ENCODE data around the gene TMPRSS3. TPM values are rescaled to one million over a fixed set of nuclear protein-coding genes. Genes with fewer than 3 reads are reported as not detected.

Gene TMPRSS3
- total RNA-seq, 2 donors from 2014 or later = not detected

GRCh38 chr21:42435401-42435800, 39.5 kb upstream of the TMPRSS3 start:
- Mint-ChIP-seq H3K27ac (no peak overlapping the region), H3K4me1 (no peaks in the 10 kb centered on the region), H3K4me3 (no peak overlapping the region), H3K9me3 (peaks cover 15% of the 10 kb centered on the region), H3K27me3 (ENCODE audit: insufficient read depth) (peaks cover 20% of the 10 kb centered on the region), H3K36me3 (ENCODE audit: low read depth) (no peaks in the 10 kb centered on the region)
- Histone ChIP-seq H3K27me3 (ENCODE audit: control insufficient read depth, insufficient read depth, low read length, poor library complexity, severe bottlenecking) (no peaks in the 10 kb centered on the region), H3K9me3 (ENCODE audit: control insufficient read depth, low read length) (peaks cover 4% of the 10 kb centered on the region), H3K36me3 (ENCODE audit: control insufficient read depth, insufficient read depth, low read length) (no peaks in the 10 kb centered on the region), H3K4me3 (ENCODE audit: low read length) (no peak overlapping the region), H3K27ac (ENCODE audit: low read depth, low read length) (no peak overlapping the region), H3K9ac (ENCODE audit: extremely low read depth, low read length, poor library complexity, severe bottlenecking) (no peak overlapping the region), H3K4me1 (ENCODE audit: control insufficient read depth, insufficient read depth, low read length) (no peaks in the 10 kb centered on the region)
- TF ChIP-seq CTCF (conservative IDR thresholded peaks at IDR 0.05) = no peak
- no peak for DNase-seq
- WGBS, 2 experiments (ENCODE audit: insufficient coverage in 1 of 2, insufficient read length in 1 of 2) = 69 to 79% methylated on average over 4 of the region's 4 CpGs

- Mint-ChIP-seq H3K27me3 (ENCODE audit: insufficient read depth) (peaks cover 20% of the 10 kb centered on the region), H3K27ac (no peak overlapping the region), H3K9me3 (peaks cover 15% of the 10 kb centered on the region), H3K4me3 (no peak overlapping the region), H3K4me1 (no peaks in the 10 kb centered on the region), H3K36me3 (ENCODE audit: low read depth) (no peaks in the 10 kb centered on the region)
- WGBS, 2 experiments (ENCODE audit: insufficient coverage in 1 of 2, insufficient read length in 1 of 2) = 80 to 87% methylated on average over 3 of the region's 3 CpGs
- peaks cover 4% of the 10 kb centered on the region for H3K9me3 ChIP-seq (ENCODE audit: control insufficient read depth, low read length)
- no peaks in the 10 kb centered on the region for H3K36me3 ChIP-seq (ENCODE audit: control insufficient read depth, insufficient read depth, low read length)
- TF ChIP-seq CTCF (conservative IDR thresholded peaks at IDR 0.05) = no peak
- no peak overlapping the region for H3K4me3 ChIP-seq (ENCODE audit: low read length)
- no peak overlapping the region for H3K9ac ChIP-seq (ENCODE audit: extremely low read depth, low read length, poor library complexity, severe bottlenecking)
- no peak overlapping the region for H3K27ac ChIP-seq (ENCODE audit: low read depth, low read length)
- no peaks in the 10 kb centered on the region for H3K4me1 ChIP-seq (ENCODE audit: control insufficient read depth, insufficient read depth, low read length)
- H3K27me3 ChIP-seq (ENCODE audit: control insufficient read depth, insufficient read depth, low read length, poor library complexity, severe bottlenecking) = no peaks in the 10 kb centered on the region
- DNase-seq = no peak
Observed at GRCh38 chr21:42434884-42435283, 39.0 kb upstream of the TMPRSS3 start.

- peaks cover 15% of the 10 kb centered on the region for H3K9me3 Mint-ChIP-seq
- no peak for TF ChIP-seq CTCF (conservative IDR thresholded peaks at IDR 0.05)
- no peaks in the 10 kb centered on the region for H3K36me3 Mint-ChIP-seq (ENCODE audit: low read depth)
- Histone ChIP-seq H3K27me3 (ENCODE audit: control insufficient read depth, insufficient read depth, low read length, poor library complexity, severe bottlenecking) (no peaks in the 10 kb centered on the region), H3K9me3 (ENCODE audit: control insufficient read depth, low read length) (peaks cover 4% of the 10 kb centered on the region), H3K4me1 (ENCODE audit: control insufficient read depth, insufficient read depth, low read length) (no peaks in the 10 kb centered on the region), H3K9ac (ENCODE audit: extremely low read depth, low read length, poor library complexity, severe bottlenecking) (no peak overlapping the region), H3K36me3 (ENCODE audit: control insufficient read depth, insufficient read depth, low read length) (no peaks in the 10 kb centered on the region), H3K4me3 (ENCODE audit: low read length) (no peak overlapping the region), H3K27ac (ENCODE audit: low read depth, low read length) (no peak overlapping the region)
- 80 to 87% methylated on average over 7 to 10 of the region's 10 CpGs for WGBS, 2 experiments (ENCODE audit: insufficient coverage in 1 of 2, insufficient read length in 1 of 2)
- H3K27me3 Mint-ChIP-seq (ENCODE audit: insufficient read depth) = peaks cover 20% of the 10 kb centered on the region
- H3K27ac Mint-ChIP-seq = no peak overlapping the region
- H3K4me3 Mint-ChIP-seq = no peak overlapping the region
- DNase-seq = no peak
- no peaks in the 10 kb centered on the region for H3K4me1 Mint-ChIP-seq
Observed at GRCh38 chr21:42433946-42434551, 38.2 kb upstream of the TMPRSS3 start.
